Nephron progenitor cell (in vitro differentiated cells): ENCODE results near the gene SMAGP.
"Not testable (repeated sequence)": the region's sequence is repeated elsewhere in the genome, so short reads cannot be mapped to it uniquely, and the experiment has no call there.

Experiments
- DNase-seq: peaks from one replicate; pipeline ENCODE4 v3.0.0; 2021
- H3K27ac Mint-ChIP-seq: 2 replicates; pipeline ENCODE4 v1.8.0; 2021; ENCODE audit warnings: mild to moderate bottlenecking, moderate library complexity, mixed read lengths
- H3K27me3 Mint-ChIP-seq: 2 replicates; pipeline ENCODE4 v1.8.0; 2021; ENCODE audit warnings: mild to moderate bottlenecking, low read depth, mixed read lengths; ENCODE audit not compliant: poor library complexity
- H3K36me3 Mint-ChIP-seq: 2 replicates; pipeline ENCODE4 v1.8.0; 2021; ENCODE audit warnings: low read depth, mixed read lengths
- H3K4me1 Mint-ChIP-seq: 2 replicates; pipeline ENCODE4 v1.8.0; 2021; ENCODE audit warnings: mixed read lengths
- H3K4me3 Mint-ChIP-seq: 2 replicates; pipeline ENCODE4 v1.8.0; 2021; ENCODE audit warnings: mild to moderate bottlenecking, moderate library complexity, mixed read lengths
- H3K9me3 Mint-ChIP-seq: 2 replicates; pipeline ENCODE4 v1.8.0; 2021; ENCODE audit warnings: mild to moderate bottlenecking, moderate library complexity, mixed read lengths
- CTCF ChIP-seq: fragments of 200-600 bp; sonication (generic); IDR thresholded peaks from 2 replicates; pipeline ENCODE4 v1.5.0; 2021; ENCODE audit warnings: antibody characterized with exemption

SMAGP gene

GRCh38 chr12:51306507-51306906, 36.3 kb upstream of the SMAGP start:
- Mint-ChIP-seq H3K4me3 (no peak overlapping the region), H3K4me1 (peaks cover 14% of the 10 kb centered on the region), H3K27ac (no peak overlapping the region), H3K9me3 (no peaks in the 10 kb centered on the region), H3K27me3 (peaks cover 14% of the 10 kb centered on the region), H3K36me3 (no peaks in the 10 kb centered on the region)
- DNase-seq = no peak
- no peak for TF ChIP-seq CTCF

DNA sequence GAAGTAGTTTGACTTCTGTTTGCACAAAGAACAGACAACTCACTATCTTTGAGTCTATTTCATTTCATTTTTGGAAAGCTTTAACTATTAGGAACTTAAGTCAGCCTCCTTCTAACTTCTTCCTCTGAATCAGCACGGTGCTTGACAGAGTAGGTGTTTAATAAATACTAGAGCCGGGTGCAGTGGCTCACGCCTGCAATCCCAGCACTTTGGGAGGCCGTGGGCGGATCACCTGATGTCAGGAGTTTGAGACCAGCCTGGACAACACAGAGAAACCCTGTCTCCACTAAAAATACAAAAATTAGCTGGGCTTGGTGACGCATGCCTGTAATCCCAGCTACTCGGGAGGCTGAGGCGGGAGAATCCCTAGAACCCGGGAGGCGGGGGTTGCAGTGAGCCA, 30.6 kb upstream of the SMAGP start:
- DNase-seq, H3K27ac Mint-ChIP-seq, H3K36me3 Mint-ChIP-seq, H3K27me3 Mint-ChIP-seq, H3K4me3 Mint-ChIP-seq, H3K9me3 Mint-ChIP-seq: not testable (repeated sequence)
- peaks cover 10% of the 10 kb centered on the region for H3K4me1 Mint-ChIP-seq

- no peak for DNase-seq
- Mint-ChIP-seq H3K4me3 (no peak overlapping the region), H3K36me3 (no peaks in the 10 kb centered on the region), H3K27ac (no peak overlapping the region), H3K4me1 (peaks cover 10% of the 10 kb centered on the region), H3K9me3 (no peaks in the 10 kb centered on the region), H3K27me3 (no peaks in the 10 kb centered on the region)
- TF ChIP-seq CTCF = no peak
Measured at GRCh38 chr12:51295651-51296050, 25.4 kb upstream of the SMAGP start.

DNA sequence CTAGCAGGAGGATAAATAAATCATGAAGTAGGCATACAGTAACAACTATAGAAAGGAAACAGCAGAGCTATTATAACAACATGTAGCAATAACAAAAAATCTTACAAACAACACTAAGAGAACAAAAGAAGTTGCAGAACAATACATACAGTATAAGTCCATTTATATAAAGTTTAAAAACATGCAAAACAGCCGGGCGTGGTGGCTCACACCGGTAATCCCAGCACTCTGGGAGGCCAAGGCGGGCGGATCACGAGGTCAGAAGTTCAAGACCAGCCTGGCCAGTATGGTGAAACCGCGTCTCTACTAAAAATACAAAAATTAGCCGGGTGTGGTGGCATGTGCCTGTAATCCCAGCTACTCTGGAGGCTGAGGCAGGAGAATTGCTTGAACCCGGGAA, 23.9 kb upstream of the SMAGP start:
- not testable (repeated sequence) for H3K27me3 Mint-ChIP-seq, H3K27ac Mint-ChIP-seq, H3K4me3 Mint-ChIP-seq, H3K4me1 Mint-ChIP-seq, DNase-seq, H3K36me3 Mint-ChIP-seq, H3K9me3 Mint-ChIP-seq

GRCh38 chr12:51293696-51294095, 23.5 kb upstream of the SMAGP start:
- H3K27ac Mint-ChIP-seq = no peak overlapping the region
- DNase-seq = no peak

DNA sequence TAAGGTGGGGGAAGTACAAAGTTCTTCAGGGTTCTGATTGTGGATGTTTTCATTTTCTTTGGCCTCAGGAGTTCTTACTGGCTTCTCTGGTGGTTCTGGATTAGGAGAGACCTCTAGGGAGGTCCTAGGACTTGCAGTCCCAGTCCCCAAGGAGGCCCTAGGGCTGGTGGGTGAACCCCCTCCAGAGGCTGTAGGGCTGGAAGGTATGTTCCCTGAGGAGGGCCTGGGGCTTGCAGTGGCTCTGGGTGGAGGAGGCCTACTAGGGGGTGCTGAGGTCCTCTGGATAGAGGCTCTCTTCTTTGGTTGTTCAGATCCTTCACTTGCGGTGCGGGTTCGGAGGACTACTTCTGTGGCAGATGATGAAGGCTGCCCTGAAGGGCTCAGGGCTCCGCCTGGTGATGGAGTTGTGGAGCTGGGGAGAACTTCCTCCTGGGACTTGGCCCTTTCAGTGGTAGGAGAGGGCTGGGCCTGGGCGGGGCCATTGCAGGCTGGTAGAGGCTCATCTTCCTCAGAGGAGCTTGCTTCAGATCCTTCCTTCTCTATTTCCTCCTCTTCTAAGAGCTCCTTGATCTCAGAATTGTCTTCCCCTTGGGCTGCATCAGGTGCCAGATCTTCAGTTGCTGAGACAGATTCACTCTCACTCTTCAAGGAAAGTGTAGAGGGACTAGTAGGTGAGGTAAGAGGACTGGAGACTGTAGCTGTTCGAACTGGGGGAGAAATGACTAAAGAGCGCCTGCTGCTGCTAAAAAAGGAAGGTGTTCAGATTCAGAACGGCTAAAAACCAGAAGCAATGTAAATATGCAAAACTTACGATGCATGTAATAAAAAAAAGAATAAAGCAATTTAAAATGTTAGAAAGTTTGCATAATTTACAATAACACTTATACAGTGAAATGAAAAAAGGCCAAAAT, 21.6 kb upstream of the SMAGP start:
- DNase-seq, H3K27ac Mint-ChIP-seq, H3K4me3 Mint-ChIP-seq: not testable (repeated sequence)

More at GRCh38 chr12:51293696-51294095, 23.5 kb upstream of the SMAGP start:
- H3K9me3 Mint-ChIP-seq = no peaks in the 10 kb centered on the region
- no peaks in the 10 kb centered on the region for H3K4me1 Mint-ChIP-seq
- no peak for TF ChIP-seq CTCF
- H3K27me3 Mint-ChIP-seq = no peaks in the 10 kb centered on the region
- H3K4me3 Mint-ChIP-seq = no peak overlapping the region
- H3K36me3 Mint-ChIP-seq = no peaks in the 10 kb centered on the region

DNA sequence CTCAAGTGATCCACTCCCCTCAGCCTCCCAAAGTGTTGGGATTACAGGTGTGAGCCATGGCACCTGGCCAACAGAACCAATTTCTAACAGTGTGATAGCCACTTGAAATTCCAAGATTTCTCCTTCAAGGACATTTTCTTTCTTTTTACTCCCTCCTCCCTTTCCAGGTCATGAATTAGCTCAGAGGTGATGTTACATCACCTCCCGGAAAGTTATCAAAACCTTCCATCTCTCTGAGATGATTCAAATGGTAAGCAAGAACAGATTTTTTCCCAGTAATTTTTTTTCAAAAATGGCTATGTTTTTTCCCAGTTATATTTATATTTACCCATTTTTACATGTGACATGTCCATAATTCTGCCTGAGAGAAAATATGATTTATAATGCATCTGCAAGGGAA, 15.6 kb upstream of the SMAGP start:
- Mint-ChIP-seq H3K27ac (no peak overlapping the region), H3K27me3 (peaks cover 14% of the 10 kb centered on the region), H3K9me3 (no peaks in the 10 kb centered on the region), H3K4me3 (no peak overlapping the region), H3K4me1 (no peaks in the 10 kb centered on the region), H3K36me3 (no peaks in the 10 kb centered on the region)
- no peak for TF ChIP-seq CTCF
- DNase-seq = no peak

More for the DNA sequence above, 21.6 kb upstream of the SMAGP start:
- H3K27me3 Mint-ChIP-seq, H3K36me3 Mint-ChIP-seq, H3K4me1 Mint-ChIP-seq, H3K9me3 Mint-ChIP-seq: not testable (repeated sequence)
